ENCODE data around the gene ELN. TPM values are rescaled to one million over a fixed set of nuclear protein-coding genes. Genes with fewer than 3 reads are reported as not detected.

Gene ELN
- polyA plus RNA-seq, 1 experiment = 619 TPM

- POLR2A ChIA-PET = no interaction called here
- Histone ChIP-seq H3K4me3 (ENCODE audit: low read depth, low read length) (no peak overlapping the region), H3K36me3 (ENCODE audit: control insufficient read depth, insufficient read depth, low read length) (peaks cover 32% of the 10 kb centered on the region), H3K27me3 (ENCODE audit: control insufficient read depth, insufficient read depth, low read length) (no peaks in the 10 kb centered on the region)
- no peak for TF ChIP-seq CTCF (IDR thresholded peaks at IDR 0.05; ENCODE audit: insufficient read depth, low read depth, low read length)
- CTCF ChIA-PET = interaction anchor here (1.0 kb wide), 1 partner anchor 36 kb away, joined by 3 read pairs; no protein-coding TSS in a partner anchor
- DNase-seq (ENCODE audit: low read depth) = no peak
Observed at GRCh38 chr7:74104702-74105101, 76.7 kb downstream of the ELN start.

DNA sequence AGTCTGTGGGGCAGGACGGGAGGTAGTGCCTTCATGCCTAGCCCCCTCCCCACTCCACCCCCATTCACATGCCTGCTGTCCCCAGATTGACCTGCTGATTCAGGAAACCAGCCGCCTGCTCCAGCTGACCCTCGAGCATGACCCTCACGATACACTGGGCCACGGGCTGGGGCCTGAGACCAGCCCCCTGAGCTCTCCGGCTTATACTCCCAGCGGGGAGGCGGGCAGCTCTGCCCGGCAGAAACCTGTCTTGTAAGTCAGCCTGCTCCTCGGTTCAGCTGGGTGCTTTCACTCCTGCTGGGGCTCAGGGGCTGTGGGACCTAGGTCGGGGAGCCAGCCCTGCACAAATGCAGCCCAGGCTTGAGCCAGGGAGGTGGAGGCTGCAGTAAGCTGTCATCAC lies 78.0 kb downstream of the ELN start:
- Histone ChIP-seq H3K4me3 (ENCODE audit: low read depth, low read length) (no peak overlapping the region), H3K36me3 (ENCODE audit: control insufficient read depth, insufficient read depth, low read length) (peaks cover 35% of the 10 kb centered on the region), H3K27me3 (ENCODE audit: control insufficient read depth, insufficient read depth, low read length) (no peaks in the 10 kb centered on the region)
- no peak for TF ChIP-seq CTCF (IDR thresholded peaks at IDR 0.05; ENCODE audit: insufficient read depth, low read depth, low read length)
- CTCF ChIA-PET = interaction anchor here (0.6 to 0.7 kb wide), 2 partner anchors 12 to 295 kb away, joined by 3 read pairs; no protein-coding TSS in a partner anchor
- DNase-seq (ENCODE audit: low read depth) = no peak
- POLR2A ChIA-PET = no interaction called here

DNA sequence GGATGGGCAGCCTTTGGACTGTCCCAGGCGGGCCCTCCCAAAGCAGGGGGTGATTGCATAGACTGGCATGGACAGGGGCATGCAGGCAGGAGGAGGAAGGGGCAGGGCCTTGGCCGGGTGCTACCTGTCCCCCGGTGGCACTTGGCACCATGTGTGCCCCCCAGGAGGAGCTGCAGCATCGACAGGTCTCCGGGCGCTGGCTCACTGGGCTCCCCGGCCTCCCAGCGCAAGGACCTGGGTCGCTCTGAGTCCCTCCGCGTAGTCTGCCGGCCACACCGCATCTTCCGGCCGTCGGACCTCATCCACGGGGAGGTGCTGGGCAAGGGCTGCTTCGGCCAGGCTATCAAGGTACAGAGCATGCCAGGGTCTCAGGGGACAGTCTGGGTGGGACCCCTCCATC lies 78.9 kb downstream of the ELN start:
- CTCF ChIA-PET = interaction anchor here (0.6 to 0.7 kb wide), 2 partner anchors 13 to 294 kb away, joined by 3 read pairs; no protein-coding TSS in a partner anchor
- Histone ChIP-seq H3K4me3 (ENCODE audit: low read depth, low read length) (no peak overlapping the region), H3K36me3 (ENCODE audit: control insufficient read depth, insufficient read depth, low read length) (peaks cover 38% of the 10 kb centered on the region), H3K27me3 (ENCODE audit: control insufficient read depth, insufficient read depth, low read length) (no peaks in the 10 kb centered on the region)
- DNase-seq (ENCODE audit: low read depth) = no peak
- TF ChIP-seq CTCF (IDR thresholded peaks at IDR 0.05; ENCODE audit: insufficient read depth, low read depth, low read length) = no peak
- POLR2A ChIA-PET = no interaction called here

- ChIA-PET POLR2A (no interaction called here), CTCF (no interaction called here)
- TF ChIP-seq CTCF (IDR thresholded peaks at IDR 0.05; ENCODE audit: insufficient read depth, low read depth, low read length) = no peak
Observed at GRCh38 chr7:74115326-74115725, 87.4 kb downstream of the ELN start.

GRCh38 chr7:74116356-74116755 lies 88.4 kb downstream of the ELN start:
- POLR2A ChIA-PET = no interaction called here
- Histone ChIP-seq H3K27me3 (ENCODE audit: control insufficient read depth, insufficient read depth, low read length) (no peaks in the 10 kb centered on the region), H3K36me3 (ENCODE audit: control insufficient read depth, insufficient read depth, low read length) (peaks cover 31% of the 10 kb centered on the region), H3K4me3 (ENCODE audit: low read depth, low read length) (no peak overlapping the region)
- DNase-seq (ENCODE audit: low read depth) = no peak
- CTCF ChIA-PET = interaction anchor here (0.6 kb wide), 1 partner anchor 286 kb away, joined by 3 read pairs; no protein-coding TSS in a partner anchor
- no peak for TF ChIP-seq CTCF (IDR thresholded peaks at IDR 0.05; ENCODE audit: insufficient read depth, low read depth, low read length)

More at GRCh38 chr7:74115326-74115725, 87.4 kb downstream of the ELN start:
- Histone ChIP-seq H3K36me3 (ENCODE audit: control insufficient read depth, insufficient read depth, low read length) (peaks cover 25% of the 10 kb centered on the region), H3K4me3 (ENCODE audit: low read depth, low read length) (no peak overlapping the region), H3K27me3 (ENCODE audit: control insufficient read depth, insufficient read depth, low read length) (no peaks in the 10 kb centered on the region)
- DNase-seq (ENCODE audit: low read depth) = no peak

Other genes starting within 250 kb of the ELN start
- gene CLDN4, start 197.2 kb upstream of the ELN start, polyA plus RNA-seq (2011; rRNA removed) = 0.07 and 0.18 TPM in 2 replicates
- 1.1 and 1.5 TPM in 2 replicates for gene METTL27, start 185.7 kb upstream of the ELN start, polyA plus RNA-seq (2011; rRNA removed)
- not detected in 2 replicates for gene TMEM270, start 167.0 kb upstream of the ELN start, polyA plus RNA-seq (2011; rRNA removed)
- gene LIMK1, start 55.6 kb downstream of the ELN start, polyA plus RNA-seq (2011; rRNA removed) = 29.8 and 45.7 TPM in 2 replicates
- 385 and 393 TPM in 2 replicates for gene EIF4H, start 146.2 kb downstream of the ELN start, polyA plus RNA-seq (2011; rRNA removed)
- gene LAT2, start 181.8 kb downstream of the ELN start, polyA plus RNA-seq (2011; rRNA removed) = 0.34 and 0.59 TPM in 2 replicates
- 19.4 and 22.1 TPM in 2 replicates for gene RFC2, start 226.2 kb downstream of the ELN start, polyA plus RNA-seq (2011; rRNA removed)